ENCODE measurements around the gene KCND2. TPM values are rescaled to one million over a fixed set of nuclear protein-coding genes. Genes with fewer than 3 reads are reported as not detected.
"Not testable (repeated sequence)": the region's sequence is repeated elsewhere in the genome, so short reads cannot be mapped to it uniquely, and the experiment has no call there.

The KCND2 gene
- total and polyA plus RNA-seq, 12 donors = 0.04 to 0.64 (median 0.16) TPM; not detected in 4

DNA sequence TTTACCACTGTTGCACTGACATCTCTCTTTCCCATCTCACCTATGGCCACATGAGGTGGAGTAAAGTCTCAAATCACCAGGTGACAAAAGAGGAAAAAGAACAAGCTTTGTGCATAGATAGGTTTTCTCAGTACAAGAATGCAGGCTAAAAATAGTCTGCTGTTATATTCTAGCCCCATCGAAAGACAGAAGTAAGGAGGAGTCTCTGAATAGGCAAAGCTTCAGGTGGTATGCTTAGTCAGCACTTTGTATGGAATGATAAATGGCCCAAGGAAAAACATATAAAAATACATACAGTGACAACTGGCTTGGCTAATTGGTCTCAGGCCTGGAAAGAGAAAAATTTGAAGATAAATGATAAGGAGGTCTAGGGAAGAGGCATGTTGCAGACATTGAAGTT is 39.6 kb upstream of the KCND2 start:
- TF ChIP-seq, protein P1, sequence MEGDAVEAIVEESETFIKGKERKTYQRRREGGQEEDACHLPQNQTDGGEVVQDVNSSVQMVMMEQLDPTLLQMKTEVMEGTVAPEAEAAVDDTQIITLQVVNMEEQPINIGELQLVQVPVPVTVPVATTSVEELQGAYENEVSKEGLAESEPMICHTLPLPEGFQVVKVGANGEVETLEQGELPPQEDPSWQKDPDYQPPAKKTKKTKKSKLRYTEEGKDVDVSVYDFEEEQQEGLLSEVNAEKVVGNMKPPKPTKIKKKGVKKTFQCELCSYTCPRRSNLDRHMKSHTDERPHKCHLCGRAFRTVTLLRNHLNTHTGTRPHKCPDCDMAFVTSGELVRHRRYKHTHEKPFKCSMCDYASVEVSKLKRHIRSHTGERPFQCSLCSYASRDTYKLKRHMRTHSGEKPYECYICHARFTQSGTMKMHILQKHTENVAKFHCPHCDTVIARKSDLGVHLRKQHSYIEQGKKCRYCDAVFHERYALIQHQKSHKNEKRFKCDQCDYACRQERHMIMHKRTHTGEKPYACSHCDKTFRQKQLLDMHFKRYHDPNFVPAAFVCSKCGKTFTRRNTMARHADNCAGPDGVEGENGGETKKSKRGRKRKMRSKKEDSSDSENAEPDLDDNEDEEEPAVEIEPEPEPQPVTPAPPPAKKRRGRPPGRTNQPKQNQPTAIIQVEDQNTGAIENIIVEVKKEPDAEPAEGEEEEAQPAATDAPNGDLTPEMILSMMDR (IDR thresholded peaks at IDR 0.05) = no peak
- intact Hi-C loops (cut with DNase I) = no loop called here
- DNase-seq (no peak), ATAC-seq (no peak)
- H3K4me3 ChIP-seq = no peak overlapping the region
- no peaks in the 10 kb centered on the region for H3K27me3 ChIP-seq
- WGBS, 2 donors = 47 to 50% methylated on average over 1 of the region's 1 CpG
- H3K36me3 ChIP-seq = no peaks in the 10 kb centered on the region
- no peak overlapping the region for H3K27ac ChIP-seq
- H3K4me1 ChIP-seq = no peaks in the 10 kb centered on the region
- peaks cover 0 to 8% (median 0%) of the 10 kb centered on the region in 11 donors for H3K9me3 ChIP-seq

DNA sequence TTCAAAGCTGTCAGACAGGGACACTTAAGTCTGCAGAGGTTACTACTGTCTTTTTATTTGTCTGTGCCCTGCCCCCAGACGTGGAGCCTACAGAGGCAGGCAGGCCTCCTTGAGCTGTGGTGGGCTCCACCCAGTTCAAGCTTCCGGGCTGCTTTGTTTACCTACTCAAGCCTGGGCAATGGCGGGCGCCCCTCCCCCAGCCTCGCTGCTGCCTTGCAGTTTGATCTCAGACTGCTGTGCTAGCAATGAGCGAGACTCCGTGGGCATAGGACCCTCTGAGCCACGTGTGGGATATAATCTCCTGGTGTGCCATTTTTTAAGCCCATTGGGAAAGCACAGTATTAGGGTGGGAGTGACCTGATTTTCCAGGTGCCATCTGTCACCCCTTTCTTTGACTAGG is 32.6 kb upstream of the KCND2 start:
- H3K27ac ChIP-seq; H3K4me1 ChIP-seq; DNase-seq; ATAC-seq; H3K9me3 ChIP-seq; intact Hi-C loops (cut with DNase I); H3K4me3 ChIP-seq; H3K36me3 ChIP-seq; H3K27me3 ChIP-seq: not testable (repeated sequence)
- WGBS, 2 donors = 74 to 85% methylated on average over 6 to 8 of the region's 8 CpGs

DNA sequence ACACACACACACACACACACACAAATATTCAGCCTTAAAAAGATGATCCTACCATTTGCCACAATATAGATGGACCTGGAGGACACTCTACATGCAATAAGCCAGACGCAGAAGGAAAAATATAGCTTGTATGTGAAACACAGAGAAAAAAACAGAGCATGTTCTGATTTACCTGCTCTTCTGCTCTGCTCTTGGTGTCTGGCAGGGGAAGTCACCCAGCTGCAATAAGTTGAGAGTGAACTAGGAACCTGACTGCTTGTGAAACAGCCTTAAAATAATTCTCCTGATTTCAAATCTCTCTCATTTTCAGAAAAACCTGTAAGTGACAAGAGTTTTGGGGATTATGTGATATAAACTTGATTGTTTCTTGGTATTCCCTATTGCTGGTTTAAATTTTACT is 31.0 kb upstream of the KCND2 start:
- 93 to 96% methylated on average over 1 of the region's 1 CpG for WGBS, 2 donors

DNA sequence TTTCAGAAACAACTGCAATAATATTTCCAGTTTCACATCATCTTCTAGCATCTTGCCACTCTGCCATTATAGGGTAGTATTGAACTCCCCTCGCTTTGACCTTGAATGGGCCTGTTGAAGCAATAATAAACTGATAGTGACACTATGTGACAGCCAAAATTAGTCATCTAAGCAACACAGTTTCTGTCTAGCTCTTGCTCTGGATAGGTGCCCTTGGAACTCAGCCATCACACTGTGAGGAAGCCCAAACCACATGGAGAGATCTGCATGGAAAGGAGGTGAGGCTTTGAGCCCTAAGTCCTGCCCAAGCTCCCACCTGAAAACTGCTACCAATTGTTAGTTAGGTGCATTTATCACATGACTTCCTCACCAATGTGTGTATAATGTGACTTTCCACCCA is 18.1 kb upstream of the KCND2 start:
- ATAC-seq (peak in 1 of 8 donors; percentile 44), DNase-seq (peak in 1 of 2 donors; percentile 23)
- H3K27ac ChIP-seq = no peak overlapping the region
- no peaks in the 10 kb centered on the region for H3K27me3 ChIP-seq
- H3K9me3 ChIP-seq = peaks cover 0 to 17% (median 0%) of the 10 kb centered on the region in 11 donors
- TF ChIP-seq, protein P1 (IDR thresholded peaks at IDR 0.05) = no peak
- WGBS, 2 donors = 47 to 57% methylated on average over 1 of the region's 1 CpG
- H3K4me1 ChIP-seq = no peaks in the 10 kb centered on the region
- intact Hi-C loops (cut with DNase I) = no loop called here
- no peaks in the 10 kb centered on the region for H3K36me3 ChIP-seq
- no peak overlapping the region for H3K4me3 ChIP-seq

More for the DNA sequence above, 31.0 kb upstream of the KCND2 start:
- Histone ChIP-seq H3K9me3 (no peaks in the 10 kb centered on the region), H3K4me3 (no peak overlapping the region), H3K4me1 (no peaks in the 10 kb centered on the region), H3K27me3 (no peaks in the 10 kb centered on the region), H3K27ac (no peak overlapping the region), H3K36me3 (no peaks in the 10 kb centered on the region)
- no peak for DNase-seq
- TF ChIP-seq, protein P1 (IDR thresholded peaks at IDR 0.05) = no peak
- no peak for ATAC-seq
- intact Hi-C loops (cut with DNase I) = no loop called here

DNA sequence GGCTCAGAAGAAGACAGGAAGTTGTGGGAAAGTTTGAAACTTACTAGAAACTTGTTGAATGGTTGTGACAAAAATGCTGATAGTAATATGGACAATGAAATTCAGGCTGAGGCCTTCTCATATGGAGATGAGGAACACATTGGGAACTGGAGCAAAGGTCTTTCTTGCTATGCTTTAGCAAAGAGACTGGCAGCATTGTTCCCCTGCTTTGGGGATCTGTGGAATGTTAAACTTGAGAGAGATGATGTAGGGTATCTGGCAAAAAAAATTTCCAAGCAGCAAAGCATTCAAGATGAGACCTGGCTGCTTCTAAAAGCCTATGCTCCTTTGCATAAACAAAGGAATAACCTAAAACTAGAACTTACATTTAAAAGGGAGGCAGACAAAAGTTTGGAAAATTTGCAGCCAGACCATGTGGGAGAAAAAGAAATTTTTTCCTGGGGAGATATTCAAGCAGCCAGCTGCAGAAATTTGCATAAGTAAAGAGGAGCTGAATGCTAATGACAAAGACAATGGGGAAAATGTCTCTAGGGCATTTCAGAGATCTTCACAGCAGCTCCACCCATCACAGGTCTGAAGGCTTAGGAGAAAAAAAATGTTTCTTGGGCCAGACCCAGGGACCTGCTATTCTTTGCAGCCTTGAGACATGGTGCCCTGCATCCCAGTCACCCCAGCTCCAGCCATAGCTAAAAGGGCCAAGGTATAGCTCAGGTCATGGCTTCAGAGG is 16.5 kb upstream of the KCND2 start:
- Histone ChIP-seq H3K4me3 (no peak overlapping the region), H3K27me3 (no peaks in the 10 kb centered on the region), H3K9me3 (peaks cover 0 to 17% (median 0%) of the 10 kb centered on the region in 11 donors), H3K4me1 (no peaks in the 10 kb centered on the region), H3K36me3 (no peaks in the 10 kb centered on the region), H3K27ac (no peak overlapping the region)
- intact Hi-C loops (cut with DNase I) = no loop called here
- TF ChIP-seq, protein P1 (IDR thresholded peaks at IDR 0.05) = no peak
- no peak for ATAC-seq
- no peak for DNase-seq

All from heart right ventricle (tissue), 16 donors.